SK-N-SH (cell line): ENCODE results near the gene BAD. TPM values are rescaled to one million over a fixed set of nuclear protein-coding genes. Genes with fewer than 3 reads are reported as not detected.

Experiments
- CTCF ChIA-PET: fragments of 300-600, 350-600 bp; formaldehyde crosslinking; extraction: SDS; loops from one replicate; lab custom pipeline; 2021; lab: Yijun Ruan, JAX
- POLR2A ChIA-PET: fragments of 350-600 bp; sonication (Branson Sonifier 250); formaldehyde crosslinking; extraction: SDS; loops from one replicate; lab custom pipeline; 2020; ENCODE audit warnings: antibody characterized with exemption, inconsistent platforms; lab: Yijun Ruan, JAX
- DNase-seq: peaks from one replicate; pipeline ENCODE4 v3.0.0; 2012
- H2AFZ ChIP-seq: fragments of 200-600 bp; sonication (generic); 2 replicates; pipeline ENCODE4 v1.8.1; 2016; ENCODE audit warnings: antibody characterized with exemption, mild to moderate bottlenecking, low read depth
- H3F3A ChIP-seq: fragments of 200-600 bp; sonication (generic); replicated peaks from 2 replicates; pipeline ENCODE3; 2016; ENCODE audit warnings: antibody characterized with exemption, mild to moderate bottlenecking; ENCODE audit not compliant: insufficient read depth
- H3K27ac ChIP-seq, 2 experiments: fragments of 200-500 bp in 1 of 2; fragments of 200-600 bp in 1 of 2; sonication (Bioruptor generic) in 1 of 2; sonication (generic), shearing (Covaris generic) in 1 of 2; 2 replicates each; pipeline versions ENCODE4 v1.5.1 to v1.6.1; 2014 to 2016; ENCODE audit warnings: low read depth in 2 of 2, inconsistent platforms in 1 of 2, low read length in 1 of 2, mild to moderate bottlenecking in 1 of 2, mixed read lengths in 1 of 2
- H3K27me3 ChIP-seq: fragments of 200-600 bp; sonication (generic), shearing (Covaris generic); 2 replicates; pipeline ENCODE4 v1.6.1; 2016; ENCODE audit warnings: mixed run types; ENCODE audit not compliant: insufficient read depth
- H3K36me3 ChIP-seq, 2 experiments: fragments of 200-500 bp in 1 of 2; fragments of 200-600 bp in 1 of 2; sonication (Bioruptor generic) in 1 of 2; sonication (generic) in 1 of 2; replicated peaks in 1 of 2; 2 replicates each; pipeline versions ENCODE3 to v1.5.1; 2014 to 2016; ENCODE audit warnings: low read length in 1 of 2, mild to moderate bottlenecking in 1 of 2; ENCODE audit not compliant: insufficient read depth in 2 of 2, control insufficient read depth in 1 of 2
- H3K4me1 ChIP-seq, 2 experiments: fragments of 200-500 bp in 1 of 2; fragments of 200-600 bp in 1 of 2; sonication (Bioruptor generic) in 1 of 2; sonication (generic), shearing (Covaris generic) in 1 of 2; 2 replicates each; pipeline versions ENCODE4 v1.5.1 to v1.6.1; 2014 to 2016; ENCODE audit warnings: low read depth in 1 of 2, low read length in 1 of 2, mixed run types in 1 of 2; ENCODE audit not compliant: insufficient read depth in 2 of 2, control insufficient read depth in 1 of 2
- H3K4me2 ChIP-seq: fragments of 200-600 bp; sonication (generic), shearing (Covaris generic); 2 replicates; pipeline ENCODE4 v1.6.1; 2017; ENCODE audit warnings: mixed run types
- H3K4me3 ChIP-seq, 2 experiments: fragments of 200-500 bp in 1 of 2; fragments of 200-600 bp in 1 of 2; sonication (Bioruptor generic) in 1 of 2; sonication (generic), shearing (Covaris generic) in 1 of 2; 2 replicates each; pipeline versions ENCODE4 v1.5.1 to v1.8.1; 2014 to 2016; ENCODE audit warnings: low read depth in 2 of 2, inconsistent platforms in 1 of 2, low read length in 1 of 2, mild to moderate bottlenecking in 1 of 2, mixed read lengths in 1 of 2, moderate library complexity in 1 of 2
- H3K79me2 ChIP-seq: fragments of 200-600 bp; sonication (generic); 2 replicates; pipeline ENCODE4 v1.8.1; 2017; ENCODE audit warnings: mild to moderate bottlenecking; ENCODE audit not compliant: insufficient read depth
- H3K9ac ChIP-seq: fragments of 200-600 bp; sonication (generic); 2 replicates; pipeline ENCODE4 v1.6.1; 2017; ENCODE audit warnings: mixed run types
- H3K9me2 ChIP-seq: fragments of 200-600 bp; sonication (generic); 2 replicates; pipeline ENCODE4 v1.6.1; 2017; ENCODE audit warnings: mixed run types
- H3K9me3 ChIP-seq: fragments of 200-600 bp; sonication (generic); 2 replicates; pipeline ENCODE4 v1.6.1; 2017; ENCODE audit warnings: mixed run types, mild to moderate bottlenecking, moderate library complexity
- H4K20me1 ChIP-seq: fragments of 200-600 bp; sonication (generic); 2 replicates; pipeline ENCODE4 v1.6.1; 2017; ENCODE audit warnings: mild to moderate bottlenecking, mixed run types; ENCODE audit not compliant: insufficient read depth
- CTCF ChIP-seq: fragments of 200-600 bp; sonication (generic); IDR thresholded peaks from 2 replicates; pipeline ENCODE4 v1.6.1; 2017; ENCODE audit warnings: antibody characterized with exemption, mild to moderate bottlenecking, moderate library complexity
- EP300 ChIP-seq, 2 experiments: IDR thresholded peaks; 2 replicates each; pipeline versions ENCODE4 v1.4.0 to v1.6.1; 2012; ENCODE audit warnings: borderline replicate concordance in 1 of 2, low read depth in 1 of 2, low read length in 1 of 2
- EZH2phosphoT487 ChIP-seq: fragments of 200-600 bp; sonication (generic); IDR thresholded peaks from 2 replicates; pipeline ENCODE4 v1.6.1; 2017; ENCODE audit warnings: low read depth, mixed run types, mild to moderate bottlenecking, antibody characterized with exemption, moderate library complexity, borderline replicate concordance
- FOXJ3 ChIP-seq: sonication (generic); formaldehyde crosslinking; IDR thresholded peaks from 2 replicates; pipeline ENCODE4 v1.5.1; 2020; ENCODE audit warnings: mild to moderate bottlenecking, missing genetic modification reagents
- FOXM1 ChIP-seq: IDR thresholded peaks from 2 replicates; pipeline ENCODE4 v1.4.0; 2012; ENCODE audit warnings: low read depth, mild to moderate bottlenecking
- GATA2 ChIP-seq: sonication (generic); formaldehyde crosslinking; IDR thresholded peaks from 2 replicates; pipeline ENCODE4 v1.5.0; 2020; ENCODE audit warnings: mild to moderate bottlenecking, missing genetic modification reagents
- IRF3 ChIP-seq: fragments of 150-350 bp; IDR thresholded peaks from 2 replicates; pipeline ENCODE4 v1.6.1; 2016; ENCODE audit warnings: mild to moderate bottlenecking, low read depth, low read length
- JUND ChIP-seq: IDR thresholded peaks from 2 replicates; pipeline ENCODE4 v1.4.0; 2012
- MAX ChIP-seq: IDR thresholded peaks from 2 replicates; pipeline ENCODE4 v1.4.0; 2012; ENCODE audit warnings: low read depth
- MEF2A ChIP-seq: IDR thresholded peaks from 2 replicates; pipeline ENCODE4 v1.4.0; 2012; ENCODE audit warnings: low read depth, borderline replicate concordance
- MXI1 ChIP-seq: IDR thresholded peaks from 2 replicates; pipeline ENCODE4 v1.6.1; 2012; ENCODE audit warnings: mild to moderate bottlenecking, low read depth, low read length, improper control_type of control experiment
- NFIC ChIP-seq: IDR thresholded peaks from 2 replicates; pipeline ENCODE4 v1.4.0; 2012; ENCODE audit warnings: borderline replicate concordance
- NRF1 ChIP-seq: IDR thresholded peaks from 2 replicates; pipeline ENCODE4 v1.6.1; 2012; ENCODE audit warnings: low read depth, mild to moderate bottlenecking, low read length
- PBX3 ChIP-seq: IDR thresholded peaks from 2 replicates; pipeline ENCODE4; 2012
- RAD21 ChIP-seq: IDR thresholded peaks from 2 replicates; pipeline ENCODE4 v1.6.1; 2012; ENCODE audit warnings: mild to moderate bottlenecking, low read length
- RCOR1 ChIP-seq: fragments of 150-350 bp; IDR thresholded peaks from 2 replicates; pipeline ENCODE4 v1.6.1; 2017; ENCODE audit warnings: antibody characterized with exemption, low read length
- REST ChIP-seq: IDR thresholded peaks from 2 replicates; pipeline ENCODE4 v1.6.1; 2012; ENCODE audit warnings: mild to moderate bottlenecking, low read depth, low read length, moderate library complexity
- RXRA ChIP-seq: IDR thresholded peaks from 2 replicates; pipeline ENCODE4 v1.4.0; 2012; ENCODE audit warnings: low read depth, mild to moderate bottlenecking, borderline replicate concordance
- SIN3A ChIP-seq: IDR thresholded peaks from 2 replicates; pipeline ENCODE4 v1.6.1; 2012; ENCODE audit warnings: low read depth, mild to moderate bottlenecking, low read length, moderate library complexity, borderline replicate concordance
- TCF12 ChIP-seq: IDR thresholded peaks from 2 replicates; pipeline ENCODE4 v1.4.0; 2012
- TEAD4 ChIP-seq: IDR thresholded peaks from 2 replicates; pipeline ENCODE4 v1.4.0; 2012; ENCODE audit warnings: mild to moderate bottlenecking, borderline replicate concordance; ENCODE audit not compliant: insufficient read depth
- USF2 ChIP-seq: fragments of 150-350 bp; IDR thresholded peaks from 2 replicates; pipeline ENCODE4 v1.6.1; 2017; ENCODE audit warnings: antibody characterized with exemption, low read length, low read depth, borderline replicate concordance
- WGBS: methylation state at CpG from one replicate; pipeline ENCODE4 v1.1.6; 2017; ENCODE audit warnings: low lambda C conversion rate; 5-methylcytosine and 5-hydroxymethylcytosine counted together
- polyA plus RNA-seq, 3 experiments: library from polyadenylated mRNA; depleted of rRNA; stranded (reverse); fragments of >200 nt; gene quantifications; 2 replicates each; pipeline ENCODE4 v1.2.3, GENCODE V29; 2012

Gene BAD
- polyA plus RNA-seq, 1 of the 3 experiments (the other 2 are of a cell fraction) = 80.9 TPM

DNA sequence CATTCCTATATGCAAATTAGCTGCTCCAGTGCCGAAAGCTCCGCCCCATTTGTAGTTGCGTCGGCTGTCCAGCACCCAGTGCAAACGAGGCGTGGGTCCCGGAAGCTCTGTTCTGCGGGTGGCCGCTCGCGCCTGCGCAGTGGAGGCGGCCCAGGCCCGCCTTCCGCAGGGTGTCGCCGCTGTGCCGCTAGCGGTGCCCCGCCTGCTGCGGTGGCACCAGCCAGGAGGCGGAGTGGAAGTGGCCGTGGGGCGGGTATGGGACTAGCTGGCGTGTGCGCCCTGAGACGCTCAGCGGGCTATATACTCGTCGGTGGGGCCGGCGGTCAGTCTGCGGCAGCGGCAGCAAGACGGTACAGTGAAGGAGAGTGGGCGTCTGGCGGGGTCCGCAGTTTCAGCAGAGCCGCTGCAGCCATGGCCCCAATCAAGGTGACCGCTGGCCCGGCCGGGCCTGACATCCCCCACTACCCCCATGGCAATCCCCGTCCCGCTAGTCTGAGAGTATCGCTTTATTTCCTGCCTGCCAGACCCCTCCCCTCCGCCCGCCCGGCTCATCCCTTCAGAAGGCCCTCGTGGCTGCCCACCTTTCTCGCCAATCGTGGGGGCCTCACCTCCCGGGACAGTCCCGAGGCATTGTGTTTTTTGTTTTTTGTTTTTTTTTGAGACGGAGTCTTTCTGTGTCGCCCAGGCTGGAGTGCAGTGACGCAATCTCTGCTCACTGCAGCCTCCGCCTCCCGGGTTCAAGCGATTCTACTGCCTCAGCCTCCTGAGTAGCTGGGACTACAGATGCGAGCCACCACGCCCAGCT, 33.7 kb upstream of the BAD start, which contains the start of gene PRDX5:
TSS of gene PRDX5 (plus strand) at position 161 of the 805 bp plus-strand sequence. CDS start at position 256, 95 bp downstream.
- H3K4me1 ChIP-seq = peaks cover 0 to 15% of the 10 kb centered on the region in 2 experiments; a peak in 2 of 4 replicates
- peaks cover 6% of the 10 kb centered on the region for H3F3A ChIP-seq
- POLR2A ChIA-PET = interaction anchor here (0.6 to 2.3 kb wide), 17 partner anchors 11 to 330 kb away, joined by 3 to 18 read pairs (median 5); partner anchors contain the start of genes ESRRA, KCNK4, NUDT22 and TRPT1
- peak within 1 kb of the TSS; percentile 97 to 100 for H3K27ac ChIP-seq
- peak within 1 kb of the TSS; percentile 91 for H3K9ac ChIP-seq
- peak; percentile 97 for DNase-seq
- peaks cover 0 to 30% of the 10 kb centered on the region in 2 experiments for H3K36me3 ChIP-seq
- no peaks in the 10 kb centered on the region for H3K9me3 ChIP-seq
- H3K9me2 ChIP-seq = no peaks in the 10 kb centered on the region
- CTCF ChIA-PET = interaction anchor here (0.7 to 3.0 kb wide), 16 partner anchors 13 to 371 kb away, joined by 3 to 27 read pairs (median 4); partner anchors contain the start of gene ESRRA
- H3K27me3 ChIP-seq = no peaks in the 10 kb centered on the region
- H4K20me1 ChIP-seq = no peaks in the 10 kb centered on the region
- peaks cover 39% of the 10 kb centered on the region for H3K79me2 ChIP-seq
- H2AFZ ChIP-seq = peak within 1 kb of the TSS; percentile 91
- 2% methylated on average over 42 of the region's 61 CpGs for WGBS
- H3K4me2 ChIP-seq = peak within 1 kb of the TSS; percentile 88
- H3K4me3 ChIP-seq = peak within 1 kb of the TSS; percentile 70 to 98
- TF ChIP-seq NFIC (no peak), PBX3 (no peak), RCOR1 (no peak), MXI1 (peak; percentile 63), TEAD4 (no peak), RAD21 (peak; percentile 55), MEF2A (no peak), SIN3A (peak; percentile 31; the same call in 1 of the 2 replicates), MAX (no peak), NRF1 (peak; percentile 96), RXRA (no peak), JUND (no peak), FOXJ3 (CRISPR knock-in tag) (no peak), USF2 (no peak), GATA2 (CRISPR knock-in tag) (no peak), CTCF (peak; percentile 33; the same call in 1 of the 2 replicates), FOXM1 (no peak), IRF3 (no peak), EP300 (IDR thresholded peaks at IDR 0.05; ENCODE audit: borderline replicate concordance in 1 of 2, low read depth in 1 of 2, low read length in 1 of 2) (0 out of 4 replicates have a peak, but pooled peaks of 1 of the 2 experiments have one; percentile 4), TCF12 (no peak), REST (peak; percentile 57; the same call in 1 of the 2 replicates), EZH2phosphoT487 (no peak)
